Kidney (tissue), 14 donors: ENCODE measurements around the gene PEPD. TPM values are rescaled to one million over a fixed set of nuclear protein-coding genes. Genes with fewer than 3 reads are reported as not detected.

ENCODE experiments used
- DNase-seq, 5 donors: peaks; one replicate each; pipeline ENCODE4 v3.0.0-alpha.2; 2013 to 2020
- FAIRE-seq: peaks from 2 replicates; lab custom pipeline; 2012; peaks lifted over from hg19 to GRCh38; lab: Jason Lieb, UNC
- H3K27ac ChIP-seq, 2 donors: one replicate each; pipeline ENCODE4 v1.7.0; 2013; ENCODE audit warnings: low read depth in 2 of 2, low read length in 2 of 2, inconsistent platforms in 1 of 2
- H3K27me3 ChIP-seq: one replicate; pipeline ENCODE4 v1.7.1; 2013; ENCODE audit warnings: low read length, inconsistent platforms; ENCODE audit not compliant: control insufficient read depth, insufficient read depth
- H3K36me3 ChIP-seq, 3 donors: one replicate each; pipeline versions ENCODE4 v1.7.0 to v1.7.1; 2013; ENCODE audit warnings: low read length in 3 of 3, control low read depth in 1 of 3, inconsistent platforms in 1 of 3; ENCODE audit not compliant: insufficient read depth in 3 of 3, control insufficient read depth in 2 of 3
- H3K4me1 ChIP-seq, 3 donors: one replicate each; pipeline versions ENCODE4 v1.7.0 to v1.7.1; 2013; ENCODE audit warnings: low read length in 3 of 3, inconsistent platforms in 1 of 3, low read depth in 1 of 3; ENCODE audit not compliant: control insufficient read depth in 2 of 3, insufficient read depth in 2 of 3
- H3K4me3 ChIP-seq, 3 donors: one replicate each; pipeline versions ENCODE4 v1.7.0 to v1.8.1; 2013; ENCODE audit warnings: low read length in 3 of 3, control low read depth in 1 of 3, inconsistent platforms in 1 of 3
- H3K9ac ChIP-seq, 3 donors: one replicate each; pipeline versions ENCODE4 v1.7.0 to v1.7.1; 2013; ENCODE audit warnings: low read length in 3 of 3, control low read depth in 1 of 3, inconsistent platforms in 1 of 3
- H3K9me3 ChIP-seq, 3 donors: one replicate each; pipeline versions ENCODE4 v1.7.0 to v1.7.1; 2013; ENCODE audit warnings: low read length in 3 of 3, control low read depth in 1 of 3, inconsistent platforms in 1 of 3; ENCODE audit not compliant: control insufficient read depth in 2 of 3, insufficient read depth in 1 of 3
- intact Hi-C: fragments of 100-400 bp; cut with DNase I; formaldehyde crosslinking; loops from one replicate; pipeline ENCODE4 v1.11.1; 2022
- polyA plus RNA-seq: library from polyadenylated mRNA; stranded (reverse); fragments of 350-450 nt; fragmentation: Illumina TruSeq; extraction: RNeasy Lipid Tissue Mini Kit (QIAGEN cat#74804); gene quantifications from one replicate; pipeline ENCODE4 v1.2.3, GENCODE V29; 2014; ENCODE audit warnings: low read depth, low replicate concordance; ENCODE audit not compliant: insufficient read depth
- total RNA-seq: library from RNA; stranded (reverse); fragmentation: NEBNext Ultra II Directional; extraction: Animal tissue kit (Norgen Biotek cat#: 25700); gene quantifications from one replicate; pipeline ENCODE4 v1.2.1, GENCODE V29; 2021
- TF ChIP-seq, protein P1 (sequence below): IDR thresholded peaks from 3 replicates; pipeline ENCODE4 v1.5.1; 2012; ENCODE audit warnings: mild to moderate bottlenecking, moderate library complexity, borderline replicate concordance; ENCODE audit not compliant: insufficient read depth; ENCODE audit errors: extremely low read depth
- donor health status: control.
- donor health status: control.
- donor health status: control.
- donor health status: control.
- donor health status: control.
- donor health status: DM: yes; HTN: yes; CAD: no.
- donor health status: Normal renal cell carcinoma (clear cell type).

Gene PEPD
- total and polyA plus RNA-seq, 2 donors from 2014 or later, result 71.4 to 402 TPM

GRCh38 chr19:33503030-33503429, 18.6 kb downstream of the PEPD start:
- Histone ChIP-seq H3K27me3 (no peaks in the 10 kb centered on the region), H3K27ac (no peak overlapping the region), H3K9ac (no peak overlapping the region), H3K9me3 (no peaks in the 10 kb centered on the region), H3K4me1 (peaks cover 0 to 11% (median 0%) of the 10 kb centered on the region in 3 donors), H3K4me3 (no peak overlapping the region), H3K36me3 (peaks cover 0 to 13% (median 13%) of the 10 kb centered on the region in 3 donors)
- no peak for FAIRE-seq
- DNase-seq, result peak in 1 of 5 donors; percentile 36
- TF ChIP-seq, protein P1, sequence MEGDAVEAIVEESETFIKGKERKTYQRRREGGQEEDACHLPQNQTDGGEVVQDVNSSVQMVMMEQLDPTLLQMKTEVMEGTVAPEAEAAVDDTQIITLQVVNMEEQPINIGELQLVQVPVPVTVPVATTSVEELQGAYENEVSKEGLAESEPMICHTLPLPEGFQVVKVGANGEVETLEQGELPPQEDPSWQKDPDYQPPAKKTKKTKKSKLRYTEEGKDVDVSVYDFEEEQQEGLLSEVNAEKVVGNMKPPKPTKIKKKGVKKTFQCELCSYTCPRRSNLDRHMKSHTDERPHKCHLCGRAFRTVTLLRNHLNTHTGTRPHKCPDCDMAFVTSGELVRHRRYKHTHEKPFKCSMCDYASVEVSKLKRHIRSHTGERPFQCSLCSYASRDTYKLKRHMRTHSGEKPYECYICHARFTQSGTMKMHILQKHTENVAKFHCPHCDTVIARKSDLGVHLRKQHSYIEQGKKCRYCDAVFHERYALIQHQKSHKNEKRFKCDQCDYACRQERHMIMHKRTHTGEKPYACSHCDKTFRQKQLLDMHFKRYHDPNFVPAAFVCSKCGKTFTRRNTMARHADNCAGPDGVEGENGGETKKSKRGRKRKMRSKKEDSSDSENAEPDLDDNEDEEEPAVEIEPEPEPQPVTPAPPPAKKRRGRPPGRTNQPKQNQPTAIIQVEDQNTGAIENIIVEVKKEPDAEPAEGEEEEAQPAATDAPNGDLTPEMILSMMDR, result no peak
- intact Hi-C loops, result no loop called here

- peaks cover 0 to 6% (median 0%) of the 10 kb centered on the region in 3 donors for H3K4me1 ChIP-seq
- peaks cover 0 to 15% (median 13%) of the 10 kb centered on the region in 3 donors for H3K36me3 ChIP-seq
- no peak overlapping the region for H3K9ac ChIP-seq
- intact Hi-C loops, result no loop called here
- DNase-seq (peak in 1 of 5 donors; percentile 9), FAIRE-seq (no peak)
- no peaks in the 10 kb centered on the region for H3K9me3 ChIP-seq
- H3K27ac ChIP-seq, result no peak overlapping the region
- no peaks in the 10 kb centered on the region for H3K27me3 ChIP-seq
- TF ChIP-seq, protein P1, result no peak
- no peak overlapping the region for H3K4me3 ChIP-seq
These were observed 19.1 kb downstream of the PEPD start for GRCh38 chr19:33502521-33502920.

- no peak for FAIRE-seq
- H3K9ac ChIP-seq, result no peak overlapping the region
These were observed 19.8 kb downstream of the PEPD start for GRCh38 chr19:33501693-33502356.

More at GRCh38 chr19:33501693-33502356, 19.8 kb downstream of the PEPD start:
- peak in 2 of 5 donors; percentile 24 to 30 for DNase-seq
- Histone ChIP-seq H3K27ac (no peak overlapping the region), H3K4me3 (no peak overlapping the region), H3K9me3 (no peaks in the 10 kb centered on the region), H3K27me3 (no peaks in the 10 kb centered on the region), H3K4me1 (peaks cover 0 to 6% (median 0%) of the 10 kb centered on the region in 3 donors), H3K36me3 (peaks cover 0 to 15% (median 13%) of the 10 kb centered on the region in 3 donors)
- TF ChIP-seq, protein P1, result no peak
- intact Hi-C loops, result no loop called here
